Fibroblast of skin of right biceps (primary cell): Measurements from ENCODE around the gene EVX1.

Experiments used
- DNase-seq: peaks from one replicate; pipeline ENCODE4 v3.0.0-alpha.2; 2013

The EVX1 gene

DNA sequence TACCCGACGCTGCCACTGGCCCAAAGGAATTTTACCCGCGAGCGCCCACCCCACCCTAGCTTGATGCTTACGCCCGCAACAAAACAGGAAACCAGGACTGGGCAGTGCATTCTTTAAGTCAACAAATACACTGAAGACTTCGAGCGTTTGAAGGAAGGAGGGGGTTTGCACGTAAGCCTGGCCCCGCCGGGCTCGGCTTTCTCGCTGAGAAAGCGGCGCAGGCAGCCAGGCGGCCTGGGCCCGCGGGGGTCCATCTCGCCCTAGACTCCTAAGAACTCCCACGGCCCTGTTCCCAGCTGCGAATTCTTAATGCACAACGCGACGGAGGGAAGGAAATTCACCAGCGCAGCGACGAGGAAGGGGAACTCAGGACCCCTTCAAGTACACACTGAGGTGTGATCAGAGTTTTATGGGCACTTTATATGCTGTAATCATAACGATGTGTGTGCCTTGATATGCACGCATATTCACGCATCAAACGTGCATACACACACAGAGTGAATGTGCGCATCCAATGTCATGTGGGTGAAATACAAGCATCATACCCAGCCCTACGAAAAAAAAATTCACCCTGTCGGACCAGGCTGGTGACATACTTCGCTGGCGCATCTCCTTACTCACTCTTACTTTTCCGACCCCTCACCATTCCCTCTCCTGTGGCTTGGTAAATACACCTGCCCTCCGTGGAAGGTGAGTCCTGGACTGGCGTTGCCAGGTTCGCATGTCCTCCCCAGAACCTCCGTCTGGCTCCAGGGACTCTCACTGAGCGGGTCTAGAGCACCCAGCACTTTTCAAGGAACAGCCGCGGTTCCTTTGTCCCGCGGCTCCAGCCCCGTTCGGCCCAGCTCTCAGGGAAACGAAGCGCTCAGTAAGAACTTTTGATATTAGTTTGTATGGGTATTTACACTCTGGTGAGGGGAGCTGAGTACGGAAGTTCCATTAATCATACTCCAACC is 37.0 kb upstream of the EVX1 start:
- no peak for DNase-seq

DNA sequence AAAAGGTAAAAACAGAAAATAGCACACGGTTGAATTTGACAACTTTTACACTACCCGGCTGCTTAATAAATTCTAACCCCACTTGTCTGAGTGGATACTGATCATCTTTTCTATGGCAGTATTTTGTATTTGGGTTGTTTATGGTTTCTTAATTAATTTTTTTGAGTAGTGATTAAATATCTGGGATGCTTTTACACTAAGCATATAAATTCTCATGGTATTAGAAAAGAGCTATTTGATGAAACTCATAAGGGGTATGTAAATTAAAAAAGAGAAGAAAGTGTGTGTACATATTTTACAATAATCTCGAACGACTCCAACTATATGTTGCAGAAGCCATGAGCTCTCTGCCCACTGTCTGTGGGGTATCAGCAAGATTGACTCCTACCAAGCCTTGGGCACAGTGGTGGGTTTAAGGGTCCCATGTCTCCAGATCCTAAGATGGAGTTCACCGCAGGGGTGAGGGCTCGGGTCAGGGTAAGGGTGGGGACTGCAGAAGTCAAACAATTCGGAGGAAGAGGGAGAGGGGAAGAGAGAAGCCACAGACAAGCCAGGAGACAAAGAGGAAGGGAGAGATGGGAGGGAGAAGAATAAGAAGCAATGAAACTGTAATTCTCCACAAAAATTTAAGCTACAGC is 35.1 kb upstream of the EVX1 start:
- DNase-seq, result no peak

- DNase-seq, result no peak
Measured at GRCh38 chr7:27208998-27209397, 33.6 kb upstream of the EVX1 start.

- no peak for DNase-seq
Measured at GRCh38 chr7:27209933-27210440, 32.6 kb upstream of the EVX1 start.

GRCh38 chr7:27210441-27211083 is 32.0 kb upstream of the EVX1 start:
- peak; percentile 36 for DNase-seq

DNA sequence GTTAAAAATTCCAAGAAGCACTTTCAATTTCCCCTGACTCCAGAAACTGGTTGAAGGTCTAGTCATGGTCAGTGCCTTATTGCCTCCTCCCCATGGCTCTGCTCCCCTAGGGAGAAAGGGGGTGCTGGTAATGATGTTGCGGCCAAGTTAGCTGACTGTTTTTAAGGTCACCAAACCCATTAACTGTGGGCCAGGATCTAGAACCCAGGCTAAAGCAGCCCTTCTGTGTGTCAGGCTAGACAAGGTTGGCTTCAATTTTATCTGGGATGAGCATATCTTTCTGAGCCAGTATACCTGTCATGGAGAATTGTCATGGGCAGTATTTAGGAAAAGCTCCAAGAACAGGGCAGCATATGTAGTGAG is 31.5 kb upstream of the EVX1 start:
- DNase-seq, result no peak

DNA sequence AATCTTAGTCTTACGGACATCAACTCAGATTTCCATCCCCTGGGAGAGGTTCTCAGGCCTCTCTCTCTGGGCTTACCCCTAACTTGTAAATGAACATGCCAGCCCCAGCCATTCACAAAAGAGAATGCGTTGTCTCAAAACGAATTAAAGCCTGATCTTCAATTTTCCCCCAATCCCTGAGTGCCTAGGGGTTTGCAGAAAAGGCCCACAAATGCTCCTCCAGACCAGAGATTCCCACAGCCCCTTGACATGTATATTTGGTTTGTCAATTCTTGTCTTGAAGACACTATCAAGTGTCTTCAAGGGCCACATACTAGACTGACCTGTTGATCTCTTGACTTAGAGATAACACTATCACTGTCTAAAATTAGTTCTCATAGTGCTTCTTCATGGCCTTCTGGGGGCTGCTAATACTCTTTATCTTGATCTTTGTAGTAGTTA is 30.8 kb upstream of the EVX1 start:
- DNase-seq, result no peak

DNA sequence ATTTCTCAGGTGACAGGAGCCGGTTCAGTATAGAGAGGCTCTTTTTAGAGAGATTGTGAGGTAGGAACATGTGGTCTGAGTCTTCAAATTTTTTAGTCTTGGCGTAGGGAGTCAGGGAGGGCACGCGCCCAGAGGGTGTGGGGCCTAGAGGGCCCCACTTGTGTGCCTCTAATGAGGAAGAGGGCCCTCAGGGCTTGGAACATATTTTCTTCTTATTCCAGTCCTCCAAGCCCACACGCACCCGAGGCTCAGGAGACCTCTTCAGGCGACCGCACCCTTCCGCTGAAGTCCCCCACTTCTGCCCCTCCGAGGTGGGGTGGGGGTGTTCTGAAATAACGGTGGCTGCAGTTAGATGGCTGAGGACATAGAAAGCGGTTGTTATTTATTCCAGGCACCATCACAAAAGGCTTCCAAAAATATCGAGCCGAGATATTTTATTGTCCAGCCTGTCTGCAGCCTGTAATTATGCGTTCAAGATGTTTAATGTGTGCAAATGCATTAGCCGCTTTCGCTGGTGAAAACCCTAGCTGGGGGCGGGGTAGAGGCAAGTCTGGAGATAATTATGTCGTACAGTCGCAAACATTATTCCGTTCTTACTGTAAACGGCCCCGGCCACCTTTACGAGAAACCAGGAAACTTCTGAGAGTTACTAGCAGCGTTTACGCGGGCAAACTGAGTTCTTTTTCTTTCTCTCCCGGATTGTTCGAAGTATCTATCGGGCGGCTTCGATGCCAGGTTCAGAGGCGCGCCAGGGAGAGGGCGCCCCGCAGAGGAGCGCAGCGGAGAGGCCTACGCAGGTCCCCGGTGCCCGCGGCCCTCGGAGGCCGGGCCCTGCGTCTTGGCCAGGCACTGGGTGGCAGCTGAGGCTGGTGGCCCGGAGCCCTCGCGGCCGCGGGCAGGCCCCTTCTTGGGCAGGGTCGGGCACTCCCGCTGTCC is 29.8 kb upstream of the EVX1 start:
- DNase-seq, result no peak

DNA sequence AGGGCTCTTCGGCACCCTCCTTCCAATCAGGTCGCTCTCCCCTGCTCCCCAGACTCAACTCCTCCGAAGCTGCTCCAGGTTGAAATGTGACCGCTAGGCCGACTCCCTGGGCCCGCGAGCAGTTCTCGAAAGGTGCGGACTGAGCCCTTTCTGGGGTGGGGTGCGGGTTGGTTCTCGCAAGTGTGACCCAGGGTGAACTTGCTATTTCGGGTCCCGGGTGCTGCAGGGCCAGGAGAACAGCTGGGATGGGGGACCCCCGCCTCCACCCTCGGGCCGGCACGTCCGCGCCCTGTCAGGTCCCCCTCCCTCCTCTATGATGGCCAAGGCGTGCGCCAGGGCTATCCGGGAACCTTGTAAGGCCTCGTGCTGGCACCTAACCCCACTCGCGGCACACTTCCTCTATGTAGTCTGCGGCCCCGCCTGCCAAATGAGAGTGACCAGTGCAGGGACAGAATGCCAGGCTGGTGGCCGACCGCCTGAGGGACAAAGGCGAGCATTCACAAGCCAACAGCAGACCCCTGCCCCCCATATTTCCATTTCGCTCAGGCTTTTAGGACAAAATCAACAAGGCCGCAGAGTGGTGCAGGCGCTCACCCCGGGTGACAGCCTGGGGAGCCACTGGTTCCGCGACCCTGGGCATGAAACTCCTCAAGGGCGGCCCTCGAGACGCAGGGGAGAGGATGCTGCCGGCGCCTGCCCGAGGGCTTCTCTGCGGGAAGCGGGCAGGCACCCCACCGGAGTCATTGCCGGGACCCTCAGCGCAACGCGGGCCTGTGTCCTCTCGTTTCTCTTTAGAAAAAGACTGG is 29.0 kb upstream of the EVX1 start:
- DNase-seq, result no peak

DNA sequence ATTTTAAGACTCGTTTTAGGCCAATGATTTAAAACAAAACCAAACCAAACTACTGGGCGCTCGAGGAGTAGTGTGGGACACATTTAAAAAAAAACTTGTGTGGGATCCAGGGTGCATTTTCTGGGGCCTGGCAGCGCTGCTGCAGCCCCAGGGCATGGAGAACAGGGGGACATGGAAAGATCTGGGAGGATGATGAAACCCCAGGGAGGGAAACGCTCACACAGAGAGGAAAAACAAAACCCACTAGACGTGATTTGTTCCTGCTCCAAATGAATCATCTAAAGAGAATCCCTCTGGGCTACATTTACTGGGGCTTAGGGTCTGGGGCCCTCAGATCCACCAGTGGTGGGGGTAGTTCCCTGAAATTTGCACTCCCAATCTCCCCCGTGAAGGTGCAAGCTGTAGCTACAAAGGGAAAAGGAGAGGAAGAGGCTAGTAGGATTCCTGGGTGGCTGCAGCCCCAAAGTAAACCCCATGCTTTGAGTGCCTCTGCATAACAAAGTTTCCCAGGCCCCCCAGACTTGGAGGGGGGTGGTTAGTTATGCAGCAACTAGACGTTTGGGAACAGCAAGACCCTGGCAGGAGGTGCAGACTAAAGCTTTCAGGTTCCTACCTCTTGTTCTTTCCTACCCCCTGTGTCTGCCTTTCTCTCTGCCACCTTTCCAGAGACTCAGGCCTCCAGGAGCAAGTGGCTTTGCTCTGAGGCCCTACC is 28.2 kb upstream of the EVX1 start:
- DNase-seq, result no peak

- DNase-seq, result no peak
Measured at GRCh38 chr7:27215356-27215755, 27.2 kb upstream of the EVX1 start.

- DNase-seq, result no peak
Measured at GRCh38 chr7:27217951-27218350, 24.7 kb upstream of the EVX1 start.

DNA sequence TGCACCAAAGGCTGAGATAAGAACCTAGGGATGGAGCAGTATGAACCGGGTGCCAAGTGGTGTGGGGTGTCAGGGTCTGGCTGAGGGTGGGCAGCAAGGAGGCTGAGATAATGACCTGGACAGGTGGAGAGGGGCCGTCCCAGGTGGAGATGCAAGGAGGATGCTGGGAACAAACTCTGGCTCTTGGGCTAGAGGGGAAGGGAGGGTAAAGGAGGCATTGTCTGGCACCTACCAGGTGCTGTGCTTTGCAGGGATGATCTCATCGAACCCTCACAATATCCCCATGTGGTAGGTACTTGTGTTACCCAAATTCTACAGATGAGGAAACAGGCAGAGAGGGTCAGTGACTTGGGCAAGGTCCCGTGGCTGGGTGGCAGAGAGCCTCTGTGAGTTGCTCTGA is 22.8 kb upstream of the EVX1 start:
- no peak for DNase-seq

- no peak for DNase-seq
Measured at GRCh38 chr7:27220440-27220955, 22.1 kb upstream of the EVX1 start.

DNA sequence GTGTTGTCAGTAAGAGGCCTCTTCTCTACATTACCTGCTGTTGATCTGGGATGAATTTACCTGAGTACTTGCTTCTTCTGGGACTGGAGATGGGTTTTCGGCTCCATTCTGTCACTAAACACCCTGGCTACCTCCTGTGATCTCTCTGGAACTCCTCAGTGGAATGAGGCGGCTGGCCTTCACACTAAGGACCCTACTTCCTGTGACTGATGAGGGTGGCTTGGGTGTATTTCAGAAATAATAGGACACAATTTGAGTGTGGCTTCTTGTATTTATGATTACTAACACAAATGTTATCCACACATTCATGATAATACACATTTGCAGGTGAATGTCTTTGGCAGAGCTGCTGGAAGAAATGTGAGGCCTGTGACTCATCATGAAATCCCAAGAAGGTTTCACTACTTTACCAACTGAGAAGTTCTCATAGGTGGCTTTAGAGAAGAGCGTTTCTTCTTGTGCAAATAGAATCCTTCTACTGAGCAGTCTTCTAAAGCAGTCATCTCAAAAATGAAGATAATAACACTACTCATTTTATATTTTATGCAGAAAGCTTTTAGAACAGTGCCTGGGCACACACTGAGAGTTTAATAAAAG is 21.3 kb upstream of the EVX1 start:
- no peak for DNase-seq

- no peak for DNase-seq
Measured at GRCh38 chr7:27223941-27224575, 18.5 kb upstream of the EVX1 start.

GRCh38 chr7:27224983-27225934 is 17.3 kb upstream of the EVX1 start:
- DNase-seq, result no peak

DNA sequence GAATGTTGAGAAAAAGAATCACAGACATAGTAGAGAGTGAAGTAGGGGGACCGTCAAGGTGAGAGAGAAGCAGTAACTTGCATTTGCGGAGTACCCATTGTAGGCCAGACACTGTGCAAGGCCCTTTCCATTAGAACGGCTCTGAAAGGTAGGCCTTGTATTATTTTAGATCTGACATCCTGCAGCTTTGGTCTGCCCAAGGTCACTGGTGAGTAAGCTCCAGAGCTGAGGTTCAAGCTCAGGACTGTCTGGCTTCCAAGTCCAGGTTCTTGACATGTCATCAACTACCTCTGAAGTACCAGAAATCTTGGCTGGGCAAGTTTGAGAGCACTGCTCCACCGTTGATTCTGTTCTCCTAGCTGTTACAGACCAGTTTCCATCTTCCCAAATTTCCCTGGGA is 13.2 kb upstream of the EVX1 start:
- DNase-seq, result no peak
